OCI-LY7 (cell line): ENCODE measurements around the gene NALCN. TPM values are rescaled to one million over a fixed set of nuclear protein-coding genes. Genes with fewer than 3 reads are reported as not detected.

Experiments
- BruUV-seq: library from RNA; stranded (reverse); fragments of 400-500 nt; replicated peaks from 2 replicates; lab custom pipeline; 2021; lab: Mats Ljungman, UMichigan
- CTCF ChIA-PET: fragments of 300-600 bp; sonication (Branson Sonifier 250); formaldehyde crosslinking; loops from one replicate; lab custom pipeline; 2022; ENCODE audit warnings: antibody characterized with exemption; ENCODE audit not compliant: unreplicated experiment; lab: Charles Lee
- POLR2A ChIA-PET: fragments of 300-600 bp; sonication (Branson Sonifier 250); formaldehyde crosslinking; loops from one replicate; lab custom pipeline; 2022; ENCODE audit warnings: antibody characterized with exemption; lab: Charles Lee
- DNase-seq: peaks from one replicate; pipeline ENCODE4 v3.0.0-alpha.2; 2015; ENCODE audit warnings: low spot score
- H2AFZ ChIP-seq: fragments of 200-600 bp; sonication (generic), shearing (Covaris generic); 2 replicates; pipeline ENCODE4 v1.6.1; 2014; ENCODE audit warnings: mild to moderate bottlenecking, antibody characterized with exemption, low read length, moderate library complexity
- H3K27ac ChIP-seq: fragments of 200-600 bp; sonication (generic); 2 replicates; pipeline ENCODE4 v1.5.1; 2014; ENCODE audit warnings: mixed run types, low read depth, mild to moderate bottlenecking, moderate library complexity, low read length, inconsistent platforms; ENCODE audit not compliant: poor library complexity, severe bottlenecking
- H3K36me3 ChIP-seq: fragments of 200-600 bp; sonication (generic); 2 replicates; pipeline ENCODE4 v1.6.1; 2014; ENCODE audit warnings: mild to moderate bottlenecking, antibody characterized with exemption, low read length, moderate library complexity, mixed read lengths; ENCODE audit not compliant: insufficient read depth
- H3K4me1 ChIP-seq: fragments of 200-600 bp; sonication (generic); 2 replicates; pipeline ENCODE4 v1.5.1; 2014; ENCODE audit warnings: mild to moderate bottlenecking, low read length; ENCODE audit not compliant: insufficient read depth, poor library complexity, severe bottlenecking
- H3K4me2 ChIP-seq: fragments of 200-600 bp; sonication (generic); 2 replicates; pipeline ENCODE4 v1.6.1; 2014; ENCODE audit warnings: mild to moderate bottlenecking, low read length
- H3K4me3 ChIP-seq: fragments of 200-600 bp; sonication (generic); 2 replicates; pipeline ENCODE4 v1.5.1; 2014; ENCODE audit warnings: mild to moderate bottlenecking, low read depth, low read length; ENCODE audit not compliant: poor library complexity, severe bottlenecking
- H3K79me2 ChIP-seq: fragments of 200-600 bp; sonication (generic); 2 replicates; pipeline ENCODE4 v1.6.1; 2016; ENCODE audit warnings: low read depth, mild to moderate bottlenecking, low read length, moderate library complexity, mixed read lengths; ENCODE audit not compliant: insufficient read depth
- H3K9me2 ChIP-seq: fragments of 200-600 bp; sonication (generic); 2 replicates; pipeline ENCODE4 v1.6.1; 2016; ENCODE audit warnings: mild to moderate bottlenecking, low read length, mixed read lengths; ENCODE audit not compliant: insufficient read depth
- H3K9me3 ChIP-seq: fragments of 200-600 bp; sonication (generic); 2 replicates; pipeline ENCODE4 v1.6.1; 2014; ENCODE audit warnings: mild to moderate bottlenecking, mixed run types, low read length, mixed read lengths
- H4K20me1 ChIP-seq: fragments of 200-600 bp; sonication (generic); 2 replicates; pipeline ENCODE4 v1.6.1; 2014; ENCODE audit warnings: mild to moderate bottlenecking, antibody characterized with exemption, low read length, moderate library complexity, mixed read lengths; ENCODE audit not compliant: insufficient read depth
- CTCF ChIP-seq: fragments of 200-600 bp; sonication (generic); conservative IDR thresholded peaks from 2 replicates; pipeline ENCODE4 v1.5.1; 2014; ENCODE audit warnings: mild to moderate bottlenecking, antibody characterized with exemption, low read length, moderate library complexity, mixed read lengths
- EZH2phosphoT487 ChIP-seq: fragments of 200-600 bp; sonication (generic); IDR thresholded peaks from 2 replicates; pipeline ENCODE4 v1.6.1; 2018; ENCODE audit warnings: low read depth, borderline replicate concordance, mild to moderate bottlenecking, mixed run types, antibody characterized with exemption, low read length, moderate library complexity, mixed read lengths
- intact Hi-C: fragments of 100-400 bp; cut with micrococcal nuclease; formaldehyde crosslinking; loops from one replicate; pipeline ENCODE4 v1.10.0; 2022; ENCODE audit not compliant: unreplicated experiment
- total RNA-seq, 2 experiments: library from RNA; depleted of rRNA in 1 of 2; stranded (reverse); fragments of >200 nt in 1 of 2; shearing (Covaris generic) in 1 of 2; gene quantifications; 2 replicates each; pipeline ENCODE4 v1.2.3, GENCODE V29; 2014 to 2022

NALCN gene
- total RNA-seq, 2 experiments from 2014 or later: not detected

GRCh38 chr13:101181076-101181685 lies 235.1 kb downstream of the NALCN start:
- Histone ChIP-seq H3K9me3 (no peaks in the 10 kb centered on the region), H3K9me2 (no peaks in the 10 kb centered on the region), H3K79me2 (no peaks in the 10 kb centered on the region), H3K4me3 (no peak overlapping the region), H3K36me3 (no peaks in the 10 kb centered on the region), H2AFZ (no peak overlapping the region), H3K27ac (no peak overlapping the region), H3K4me2 (no peak overlapping the region), H4K20me1 (no peaks in the 10 kb centered on the region), H3K4me1 (no peaks in the 10 kb centered on the region)
- TF ChIP-seq CTCF (no peak), EZH2phosphoT487 (no peak)
- no TSS peak for BruUV-seq
- DNase-seq: no peak
- intact Hi-C loops: no loop called here
- ChIA-PET POLR2A (no interaction called here), CTCF (no interaction called here)

- Histone ChIP-seq H3K9me3 (no peaks in the 10 kb centered on the region), H3K9me2 (no peaks in the 10 kb centered on the region), H3K4me2 (no peak overlapping the region), H4K20me1 (no peaks in the 10 kb centered on the region), H3K36me3 (no peaks in the 10 kb centered on the region), H3K27ac (no peak overlapping the region), H3K4me3 (no peak overlapping the region), H3K4me1 (no peaks in the 10 kb centered on the region), H3K79me2 (no peaks in the 10 kb centered on the region), H2AFZ (no peak overlapping the region)
- no peak for TF ChIP-seq CTCF
- TF ChIP-seq EZH2phosphoT487: no peak
- ChIA-PET CTCF (no interaction called here), POLR2A (interaction anchor here (0.6 to 0.7 kb wide), 2 partner anchors 8 to 1078 kb away, joined by 3 read pairs; no protein-coding TSS in a partner anchor)
- intact Hi-C loops: no loop called here
- no peak for DNase-seq
- BruUV-seq: no TSS peak
Measured at GRCh38 chr13:101179021-101179420, 237.3 kb downstream of the NALCN start.

- CTCF ChIA-PET: no interaction called here
- no peaks in the 10 kb centered on the region for H3K9me3 ChIP-seq
- TF ChIP-seq CTCF: no peak
- TF ChIP-seq EZH2phosphoT487: no peak
- no peaks in the 10 kb centered on the region for H3K9me2 ChIP-seq
- H3K4me3 ChIP-seq: no peak overlapping the region
- no peaks in the 10 kb centered on the region for H3K79me2 ChIP-seq
- no peak for DNase-seq
- no peaks in the 10 kb centered on the region for H3K36me3 ChIP-seq
- H3K27ac ChIP-seq: no peak overlapping the region
- intact Hi-C loops: no loop called here
- BruUV-seq: no TSS peak
- POLR2A ChIA-PET: no interaction called here
- H3K4me1 ChIP-seq: no peaks in the 10 kb centered on the region
- H4K20me1 ChIP-seq: no peaks in the 10 kb centered on the region
- no peak overlapping the region for H3K4me2 ChIP-seq
- no peak overlapping the region for H2AFZ ChIP-seq
Measured at GRCh38 chr13:101178406-101178805, 237.9 kb downstream of the NALCN start.
